Liver (tissue), 9 donors: ENCODE results near the gene ABHD14A. TPM values are rescaled to one million over a fixed set of nuclear protein-coding genes. Genes with fewer than 3 reads are reported as not detected.

Experiments used
- DNase-seq: peaks from one replicate; pipeline ENCODE4 v3.0.0-alpha.2; 2017; ENCODE audit warnings: low spot score
- H3K27ac ChIP-seq, 2 donors: one replicate each; pipeline ENCODE4 v1.7.0; 2013; ENCODE audit warnings: inconsistent platforms in 2 of 2, low read length in 2 of 2, control low read depth in 1 of 2, low read depth in 1 of 2, mild to moderate bottlenecking in 1 of 2
- H3K27me3 ChIP-seq, 4 donors: one replicate each; pipeline versions ENCODE4 v1.6.1 to v1.7.0; 2013; ENCODE audit warnings: low read length in 3 of 4, inconsistent platforms in 1 of 4, mild to moderate bottlenecking in 1 of 4, moderate library complexity in 1 of 4; ENCODE audit not compliant: control insufficient read depth in 4 of 4, insufficient read depth in 4 of 4
- H3K36me3 ChIP-seq, 4 donors: one replicate each; pipeline versions ENCODE4 v1.6.1 to v1.7.0; 2013; ENCODE audit warnings: low read length in 3 of 4, mild to moderate bottlenecking in 3 of 4, low read depth in 1 of 4, moderate library complexity in 1 of 4; ENCODE audit not compliant: control insufficient read depth in 4 of 4, insufficient read depth in 3 of 4
- H3K4me1 ChIP-seq, 4 donors: one replicate each; pipeline versions ENCODE4 v1.6.1 to v1.7.0; 2013; ENCODE audit warnings: low read length in 3 of 4, mild to moderate bottlenecking in 3 of 4, moderate library complexity in 1 of 4; ENCODE audit not compliant: control insufficient read depth in 4 of 4, insufficient read depth in 4 of 4
- H3K4me3 ChIP-seq, 3 donors: one replicate each; pipeline versions ENCODE4 v1.6.1 to v1.7.0; 2013; ENCODE audit warnings: low read length in 3 of 3, control low read depth in 1 of 3, low read depth in 1 of 3, mild to moderate bottlenecking in 1 of 3
- H3K9ac ChIP-seq, 2 donors: one replicate each; pipeline ENCODE4 v1.7.0; 2013; ENCODE audit warnings: low read length in 2 of 2, mild to moderate bottlenecking in 2 of 2, moderate library complexity in 2 of 2, control low read depth in 1 of 2, low read depth in 1 of 2
- H3K9me3 ChIP-seq, 4 donors: one replicate each; pipeline versions ENCODE4 v1.6.1 to v1.7.0; 2013; ENCODE audit warnings: low read length in 3 of 4; ENCODE audit not compliant: control insufficient read depth in 4 of 4
- ATF3 ChIP-seq: IDR thresholded peaks from 2 replicates; pipeline ENCODE4 v1.6.1; 2016; ENCODE audit warnings: antibody characterized with exemption
- EGR1 ChIP-seq, 2 donors: IDR thresholded peaks; 2 replicates each; pipeline ENCODE4 v1.6.1; 2016 to 2018; ENCODE audit warnings: antibody characterized with exemption in 2 of 2, low read depth in 2 of 2
- FOXA1 ChIP-seq: IDR thresholded peaks from 2 replicates; pipeline ENCODE4 v1.6.1; 2016; ENCODE audit warnings: antibody characterized with exemption
- FOXA2 ChIP-seq: IDR thresholded peaks from 2 replicates; pipeline ENCODE4 v1.6.1; 2016; ENCODE audit warnings: antibody characterized with exemption
- GABPA ChIP-seq, 2 donors: IDR thresholded peaks in 1 of 2; conservative IDR thresholded peaks in 1 of 2; 2 replicates each; pipeline ENCODE4 v1.6.1; 2016; ENCODE audit warnings: antibody characterized with exemption in 2 of 2, mild to moderate bottlenecking in 1 of 2, moderate library complexity in 1 of 2
- HNF4A ChIP-seq, 2 donors: conservative IDR thresholded peaks; 2 replicates each; pipeline ENCODE4 v1.6.1; 2016; ENCODE audit warnings: antibody characterized with exemption in 2 of 2, mild to moderate bottlenecking in 2 of 2
- HNF4G ChIP-seq: IDR thresholded peaks from 2 replicates; pipeline ENCODE4 v1.6.1; 2016; ENCODE audit warnings: antibody characterized with exemption
- JUND ChIP-seq, 2 donors: IDR thresholded peaks; 2 replicates each; pipeline ENCODE4 v1.6.1; 2016; ENCODE audit warnings: antibody characterized with exemption in 2 of 2
- NR2F2 ChIP-seq: IDR thresholded peaks from 2 replicates; pipeline ENCODE4 v1.6.1; 2016; ENCODE audit warnings: antibody characterized with exemption
- RAD21 ChIP-seq, 2 donors: IDR thresholded peaks; 2 replicates each; pipeline ENCODE4 v1.6.1; 2016; ENCODE audit warnings: antibody characterized with exemption in 2 of 2, mild to moderate bottlenecking in 2 of 2
- RXRA ChIP-seq, 2 donors: IDR thresholded peaks; 2 replicates each; pipeline ENCODE4 v1.6.1; 2017 to 2018; ENCODE audit warnings: antibody characterized with exemption in 2 of 2, mild to moderate bottlenecking in 1 of 2
- SP1 ChIP-seq: IDR thresholded peaks from 2 replicates; pipeline ENCODE4 v1.6.1; 2018; ENCODE audit warnings: antibody characterized with exemption, mild to moderate bottlenecking
- TAF1 ChIP-seq: conservative IDR thresholded peaks from 2 replicates; pipeline ENCODE4 v1.6.1; 2016; ENCODE audit warnings: antibody characterized with exemption, mild to moderate bottlenecking
- YY1 ChIP-seq: IDR thresholded peaks from 2 replicates; pipeline ENCODE4 v1.6.1; 2016; ENCODE audit warnings: antibody characterized with exemption, mild to moderate bottlenecking
- WGBS: extraction: QIAGEN DNeasy Blood & Tissue Kit; methylation state at CpG from one replicate; pipeline ENCODE4 v1.1.7; 2013; 5-methylcytosine and 5-hydroxymethylcytosine counted together
- polyA plus RNA-seq, 2 donors: library from polyadenylated mRNA; stranded (reverse) in 1 of 2; unstranded in 1 of 2; fragments of 200-250 nt in 1 of 2; fragments of >200 nt in 1 of 2; fragmentation: Nextera tagmentation in 1 of 2; extraction: Ambion mirVana in 1 of 2; gene quantifications; one replicate each; pipeline versions ENCODE4 v1.2.1 to v1.2.3, GENCODE V29; 2013 to 2015
- total RNA-seq, 2 donors: library from RNA; depleted of rRNA; stranded (reverse); fragments of >200 nt; gene quantifications; one replicate each; pipeline ENCODE4 v1.2.3, GENCODE V29; 2014
- TF ChIP-seq, protein P1 (sequence below): IDR thresholded peaks from 2 replicates; pipeline ENCODE4 v1.6.1; 2016; ENCODE audit warnings: antibody characterized with exemption
- TF ChIP-seq, protein P2 (sequence below): fragments of 150-350 bp; IDR thresholded peaks from 2 replicates; pipeline ENCODE4 v1.5.1; 2017; ENCODE audit warnings: improper control_type of control experiment, low read depth, low read length; ENCODE audit not compliant: missing input control
- TF ChIP-seq, protein P3 (sequence below): IDR thresholded peaks from 2 replicates; pipeline ENCODE4 v1.6.1; 2016; ENCODE audit warnings: antibody characterized with exemption, mild to moderate bottlenecking
- TF ChIP-seq, protein P4 (sequence below): IDR thresholded peaks from 2 replicates; pipeline ENCODE4 v1.6.1; 2016; ENCODE audit warnings: antibody characterized with exemption
- donor health status: healthy.
- donor health status: healthy.
- donor health status: healthy.
- donor health status: healthy.
- donor health status: healthy.

The ABHD14A gene
- total and polyA plus RNA-seq, 4 donors, result 8.2 to 19.9 (median 13.4) TPM

- WGBS, result 89% methylated on average over 5 of the region's 5 CpGs
- H3K4me3 ChIP-seq, result peak overlapping the region in 1 of 3 donors; percentile 76
- TF ChIP-seq JUND (IDR thresholded peaks at IDR 0.05) (no peak), NR2F2 (no peak), SP1 (no peak), FOXA2 (no peak)
- TF ChIP-seq, protein P1, sequence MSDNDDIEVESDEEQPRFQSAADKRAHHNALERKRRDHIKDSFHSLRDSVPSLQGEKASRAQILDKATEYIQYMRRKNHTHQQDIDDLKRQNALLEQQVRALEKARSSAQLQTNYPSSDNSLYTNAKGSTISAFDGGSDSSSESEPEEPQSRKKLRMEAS, result no peak
- peaks cover 8 to 41% (median 37%) of the 10 kb centered on the region in 4 donors for H3K4me1 ChIP-seq
- no peaks in the 10 kb centered on the region for H3K9me3 ChIP-seq
- H3K36me3 ChIP-seq, result no peaks in the 10 kb centered on the region
- no peaks in the 10 kb centered on the region for H3K27me3 ChIP-seq
- no peak for DNase-seq
- no peak overlapping the region for H3K27ac ChIP-seq
- no peak overlapping the region for H3K9ac ChIP-seq
These were observed 8.4 kb upstream of the ABHD14A start for GRCh38 chr3:51966486-51966885.

DNA sequence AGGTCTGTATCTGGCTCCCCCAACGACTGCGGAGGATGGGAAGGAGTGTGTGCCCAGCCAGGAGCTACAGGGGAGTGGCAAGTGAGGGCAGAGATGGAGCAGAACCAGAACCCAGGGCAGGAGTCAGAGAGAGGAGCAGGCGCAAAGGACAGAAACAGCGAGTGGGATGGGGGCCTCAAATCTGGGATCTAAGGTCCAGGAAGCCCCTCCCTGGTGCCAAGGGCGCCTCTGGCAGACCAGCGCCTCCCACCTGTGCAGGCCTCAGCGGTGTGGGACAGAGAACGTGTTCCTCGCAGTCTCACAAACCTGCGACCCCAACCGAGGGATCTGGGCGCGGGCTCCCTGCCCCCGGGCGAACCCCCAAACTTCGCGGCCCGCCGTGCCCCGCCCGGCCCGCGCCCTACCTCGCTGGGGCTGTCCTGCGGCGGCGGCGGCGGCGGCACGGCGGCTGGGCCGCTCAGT lies 7.9 kb upstream of the ABHD14A start:
- Histone ChIP-seq H3K27me3 (no peaks in the 10 kb centered on the region), H3K36me3 (no peaks in the 10 kb centered on the region), H3K4me3 (peak overlapping the region in 2 of 3 donors; percentile 47 to 76), H3K4me1 (peaks cover 8 to 46% (median 40%) of the 10 kb centered on the region in 4 donors), H3K9me3 (no peaks in the 10 kb centered on the region), H3K27ac (peak overlapping the region; percentile 7 to 17), H3K9ac (no peak overlapping the region)
- TF ChIP-seq HNF4A (conservative IDR thresholded peaks at IDR 0.05) (no peak), ATF3 (no peak), EGR1 (IDR thresholded peaks at IDR 0.05; ENCODE audit: low read depth in 2 of 2) (no peak), FOXA2 (no peak), GABPA (IDR thresholded peaks at IDR 0.05 in 1 of 2, conservative IDR thresholded peaks at IDR 0.05 in 1 of 2) (no peak), TAF1 (no peak), RAD21 (IDR thresholded peaks at IDR 0.05) (no peak), HNF4G (no peak), NR2F2 (no peak), SP1 (no peak), RXRA (IDR thresholded peaks at IDR 0.05) (no peak), JUND (IDR thresholded peaks at IDR 0.05) (no peak), YY1 (no peak), FOXA1 (no peak)
- TF ChIP-seq, protein P2, sequence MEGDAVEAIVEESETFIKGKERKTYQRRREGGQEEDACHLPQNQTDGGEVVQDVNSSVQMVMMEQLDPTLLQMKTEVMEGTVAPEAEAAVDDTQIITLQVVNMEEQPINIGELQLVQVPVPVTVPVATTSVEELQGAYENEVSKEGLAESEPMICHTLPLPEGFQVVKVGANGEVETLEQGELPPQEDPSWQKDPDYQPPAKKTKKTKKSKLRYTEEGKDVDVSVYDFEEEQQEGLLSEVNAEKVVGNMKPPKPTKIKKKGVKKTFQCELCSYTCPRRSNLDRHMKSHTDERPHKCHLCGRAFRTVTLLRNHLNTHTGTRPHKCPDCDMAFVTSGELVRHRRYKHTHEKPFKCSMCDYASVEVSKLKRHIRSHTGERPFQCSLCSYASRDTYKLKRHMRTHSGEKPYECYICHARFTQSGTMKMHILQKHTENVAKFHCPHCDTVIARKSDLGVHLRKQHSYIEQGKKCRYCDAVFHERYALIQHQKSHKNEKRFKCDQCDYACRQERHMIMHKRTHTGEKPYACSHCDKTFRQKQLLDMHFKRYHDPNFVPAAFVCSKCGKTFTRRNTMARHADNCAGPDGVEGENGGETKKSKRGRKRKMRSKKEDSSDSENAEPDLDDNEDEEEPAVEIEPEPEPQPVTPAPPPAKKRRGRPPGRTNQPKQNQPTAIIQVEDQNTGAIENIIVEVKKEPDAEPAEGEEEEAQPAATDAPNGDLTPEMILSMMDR, result no peak
- TF ChIP-seq, protein P1, result no peak
- TF ChIP-seq, protein P3, sequence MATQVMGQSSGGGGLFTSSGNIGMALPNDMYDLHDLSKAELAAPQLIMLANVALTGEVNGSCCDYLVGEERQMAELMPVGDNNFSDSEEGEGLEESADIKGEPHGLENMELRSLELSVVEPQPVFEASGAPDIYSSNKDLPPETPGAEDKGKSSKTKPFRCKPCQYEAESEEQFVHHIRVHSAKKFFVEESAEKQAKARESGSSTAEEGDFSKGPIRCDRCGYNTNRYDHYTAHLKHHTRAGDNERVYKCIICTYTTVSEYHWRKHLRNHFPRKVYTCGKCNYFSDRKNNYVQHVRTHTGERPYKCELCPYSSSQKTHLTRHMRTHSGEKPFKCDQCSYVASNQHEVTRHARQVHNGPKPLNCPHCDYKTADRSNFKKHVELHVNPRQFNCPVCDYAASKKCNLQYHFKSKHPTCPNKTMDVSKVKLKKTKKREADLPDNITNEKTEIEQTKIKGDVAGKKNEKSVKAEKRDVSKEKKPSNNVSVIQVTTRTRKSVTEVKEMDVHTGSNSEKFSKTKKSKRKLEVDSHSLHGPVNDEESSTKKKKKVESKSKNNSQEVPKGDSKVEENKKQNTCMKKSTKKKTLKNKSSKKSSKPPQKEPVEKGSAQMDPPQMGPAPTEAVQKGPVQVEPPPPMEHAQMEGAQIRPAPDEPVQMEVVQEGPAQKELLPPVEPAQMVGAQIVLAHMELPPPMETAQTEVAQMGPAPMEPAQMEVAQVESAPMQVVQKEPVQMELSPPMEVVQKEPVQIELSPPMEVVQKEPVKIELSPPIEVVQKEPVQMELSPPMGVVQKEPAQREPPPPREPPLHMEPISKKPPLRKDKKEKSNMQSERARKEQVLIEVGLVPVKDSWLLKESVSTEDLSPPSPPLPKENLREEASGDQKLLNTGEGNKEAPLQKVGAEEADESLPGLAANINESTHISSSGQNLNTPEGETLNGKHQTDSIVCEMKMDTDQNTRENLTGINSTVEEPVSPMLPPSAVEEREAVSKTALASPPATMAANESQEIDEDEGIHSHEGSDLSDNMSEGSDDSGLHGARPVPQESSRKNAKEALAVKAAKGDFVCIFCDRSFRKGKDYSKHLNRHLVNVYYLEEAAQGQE, result no peak
- TF ChIP-seq, protein P4, sequence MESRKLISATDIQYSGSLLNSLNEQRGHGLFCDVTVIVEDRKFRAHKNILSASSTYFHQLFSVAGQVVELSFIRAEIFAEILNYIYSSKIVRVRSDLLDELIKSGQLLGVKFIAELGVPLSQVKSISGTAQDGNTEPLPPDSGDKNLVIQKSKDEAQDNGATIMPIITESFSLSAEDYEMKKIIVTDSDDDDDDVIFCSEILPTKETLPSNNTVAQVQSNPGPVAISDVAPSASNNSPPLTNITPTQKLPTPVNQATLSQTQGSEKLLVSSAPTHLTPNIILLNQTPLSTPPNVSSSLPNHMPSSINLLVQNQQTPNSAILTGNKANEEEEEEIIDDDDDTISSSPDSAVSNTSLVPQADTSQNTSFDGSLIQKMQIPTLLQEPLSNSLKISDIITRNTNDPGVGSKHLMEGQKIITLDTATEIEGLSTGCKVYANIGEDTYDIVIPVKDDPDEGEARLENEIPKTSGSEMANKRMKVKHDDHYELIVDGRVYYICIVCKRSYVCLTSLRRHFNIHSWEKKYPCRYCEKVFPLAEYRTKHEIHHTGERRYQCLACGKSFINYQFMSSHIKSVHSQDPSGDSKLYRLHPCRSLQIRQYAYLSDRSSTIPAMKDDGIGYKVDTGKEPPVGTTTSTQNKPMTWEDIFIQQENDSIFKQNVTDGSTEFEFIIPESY, result no peak
- no peak for DNase-seq
- 9% methylated on average over 33 of the region's 33 CpGs for WGBS
